ENCODE measurements around the gene SAMD10.

The SAMD10 gene

GRCh38 chr20:64011366-64011779, 31.9 kb upstream of the SAMD10 start:
- peaks cover 3% of the 10 kb centered on the region for H4K20me1 ChIP-seq (ENCODE audit: insufficient read depth, low read length, poor library complexity, severe bottlenecking)
- no peaks in the 10 kb centered on the region for H3K27me3 ChIP-seq (ENCODE audit: insufficient read depth, low read length, poor library complexity, severe bottlenecking)
- H3K9me3 ChIP-seq (ENCODE audit: insufficient read depth, low read depth, low read length) = no peaks in the 10 kb centered on the region
- H3K4me2 ChIP-seq (ENCODE audit: low read depth, low read length, poor library complexity, severe bottlenecking) = no peak overlapping the region
- no peak overlapping the region for H2AFZ ChIP-seq (ENCODE audit: low read length)
- H3K9me2 ChIP-seq (replicated peaks; ENCODE audit: low read depth, low read length) = no peaks in the 10 kb centered on the region
- H3K4me1 ChIP-seq (ENCODE audit: insufficient read depth, low read length, poor library complexity, severe bottlenecking) = peaks cover 26% of the 10 kb centered on the region
- no peak overlapping the region for H3K9ac ChIP-seq (ENCODE audit: low read depth, low read length, poor library complexity, severe bottlenecking)
- TF ChIP-seq EZH2phosphoT487 (IDR thresholded peaks at IDR 0.05; ENCODE audit: borderline replicate concordance) = no peak
- TF ChIP-seq, protein P1, sequence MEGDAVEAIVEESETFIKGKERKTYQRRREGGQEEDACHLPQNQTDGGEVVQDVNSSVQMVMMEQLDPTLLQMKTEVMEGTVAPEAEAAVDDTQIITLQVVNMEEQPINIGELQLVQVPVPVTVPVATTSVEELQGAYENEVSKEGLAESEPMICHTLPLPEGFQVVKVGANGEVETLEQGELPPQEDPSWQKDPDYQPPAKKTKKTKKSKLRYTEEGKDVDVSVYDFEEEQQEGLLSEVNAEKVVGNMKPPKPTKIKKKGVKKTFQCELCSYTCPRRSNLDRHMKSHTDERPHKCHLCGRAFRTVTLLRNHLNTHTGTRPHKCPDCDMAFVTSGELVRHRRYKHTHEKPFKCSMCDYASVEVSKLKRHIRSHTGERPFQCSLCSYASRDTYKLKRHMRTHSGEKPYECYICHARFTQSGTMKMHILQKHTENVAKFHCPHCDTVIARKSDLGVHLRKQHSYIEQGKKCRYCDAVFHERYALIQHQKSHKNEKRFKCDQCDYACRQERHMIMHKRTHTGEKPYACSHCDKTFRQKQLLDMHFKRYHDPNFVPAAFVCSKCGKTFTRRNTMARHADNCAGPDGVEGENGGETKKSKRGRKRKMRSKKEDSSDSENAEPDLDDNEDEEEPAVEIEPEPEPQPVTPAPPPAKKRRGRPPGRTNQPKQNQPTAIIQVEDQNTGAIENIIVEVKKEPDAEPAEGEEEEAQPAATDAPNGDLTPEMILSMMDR (conservative IDR thresholded peaks at IDR 0.05; ENCODE audit: low read length) = no peak
- no peak overlapping the region for H3K4me3 ChIP-seq (ENCODE audit: low read length, poor library complexity, severe bottlenecking)
- H3K36me3 ChIP-seq (ENCODE audit: insufficient read depth, low read length) = peaks cover 66% of the 10 kb centered on the region; the same call in 1 of the 2 replicates
- no peaks in the 10 kb centered on the region for H3F3A ChIP-seq (ENCODE audit: low read depth)
- H3K79me2 ChIP-seq (ENCODE audit: insufficient read depth, low read length) = peaks cover 14% of the 10 kb centered on the region; the same call in 1 of the 2 replicates

- Histone ChIP-seq H3K4me2 (ENCODE audit: low read depth, low read length, poor library complexity, severe bottlenecking) (no peak overlapping the region), H3K27me3 (ENCODE audit: insufficient read depth, low read length, poor library complexity, severe bottlenecking) (no peaks in the 10 kb centered on the region), H3K79me2 (ENCODE audit: insufficient read depth, low read length) (peaks cover 14% of the 10 kb centered on the region; the same call in 1 of the 2 replicates), H3K9me2 (replicated peaks; ENCODE audit: low read depth, low read length) (no peaks in the 10 kb centered on the region), H3K36me3 (ENCODE audit: insufficient read depth, low read length) (peaks cover 65% of the 10 kb centered on the region; the same call in 1 of the 2 replicates), H3K4me3 (ENCODE audit: low read length, poor library complexity, severe bottlenecking) (no peak overlapping the region), H3F3A (ENCODE audit: low read depth) (no peaks in the 10 kb centered on the region), H3K9me3 (ENCODE audit: insufficient read depth, low read depth, low read length) (no peaks in the 10 kb centered on the region), H2AFZ (ENCODE audit: low read length) (no peak overlapping the region), H4K20me1 (ENCODE audit: insufficient read depth, low read length, poor library complexity, severe bottlenecking) (peaks cover 3% of the 10 kb centered on the region), H3K9ac (ENCODE audit: low read depth, low read length, poor library complexity, severe bottlenecking) (no peak overlapping the region), H3K4me1 (ENCODE audit: insufficient read depth, low read length, poor library complexity, severe bottlenecking) (peaks cover 26% of the 10 kb centered on the region)
- no peak for TF ChIP-seq EZH2phosphoT487 (IDR thresholded peaks at IDR 0.05; ENCODE audit: borderline replicate concordance)
- TF ChIP-seq, protein P1 (conservative IDR thresholded peaks at IDR 0.05; ENCODE audit: low read length) = no peak
Measured at GRCh38 chr20:64010711-64011237, 31.3 kb upstream of the SAMD10 start.

GRCh38 chr20:64009811-64010387, 30.5 kb upstream of the SAMD10 start:
- Histone ChIP-seq H3K27me3 (ENCODE audit: insufficient read depth, low read length, poor library complexity, severe bottlenecking) (no peaks in the 10 kb centered on the region), H3K4me2 (ENCODE audit: low read depth, low read length, poor library complexity, severe bottlenecking) (peak overlapping the region; percentile 41), H4K20me1 (ENCODE audit: insufficient read depth, low read length, poor library complexity, severe bottlenecking) (peaks cover 3% of the 10 kb centered on the region), H3K4me1 (ENCODE audit: insufficient read depth, low read length, poor library complexity, severe bottlenecking) (peaks cover 26% of the 10 kb centered on the region), H3K9me3 (ENCODE audit: insufficient read depth, low read depth, low read length) (no peaks in the 10 kb centered on the region), H3K4me3 (ENCODE audit: low read length, poor library complexity, severe bottlenecking) (peak overlapping the region; percentile 30), H3K9me2 (replicated peaks; ENCODE audit: low read depth, low read length) (no peaks in the 10 kb centered on the region), H3K36me3 (ENCODE audit: insufficient read depth, low read length) (peaks cover 65% of the 10 kb centered on the region; the same call in 1 of the 2 replicates), H3K9ac (ENCODE audit: low read depth, low read length, poor library complexity, severe bottlenecking) (no peak overlapping the region), H3K79me2 (ENCODE audit: insufficient read depth, low read length) (peaks cover 14% of the 10 kb centered on the region; the same call in 1 of the 2 replicates), H3F3A (ENCODE audit: low read depth) (no peaks in the 10 kb centered on the region), H2AFZ (ENCODE audit: low read length) (no peak overlapping the region)
- TF ChIP-seq EZH2phosphoT487 (IDR thresholded peaks at IDR 0.05; ENCODE audit: borderline replicate concordance) = no peak
- TF ChIP-seq, protein P1 (conservative IDR thresholded peaks at IDR 0.05; ENCODE audit: low read length) = no peak

All from Loucy (cell line).